NCI-H2196 treated with DMSO at 0.1 percent for 48 hours (cell line): Measurements from ENCODE around the gene SLC22A24.
"Not testable (repeated sequence)": the region's sequence is repeated elsewhere in the genome, so short reads cannot be mapped to it uniquely, and the experiment has no call there.

Experiments
- DNase-seq: peaks from one replicate; lab custom pipeline; 2025; ENCODE audit not compliant: unreplicated experiment; lab: John Stamatoyannopoulos, UW

Gene SLC22A24

GRCh38 chr11:63144121-63144520 lies at the start of gene SLC22A24:
Gene SLC22A24 (minus strand): TSS chr11:63144221. CDS start chr11:63143779, 442 bp downstream.
- no peak for DNase-seq

GRCh38 chr11:63180536-63180935 lies 36.5 kb upstream of the SLC22A24 start:
- no peak for DNase-seq

GRCh38 chr11:63179432-63180041 lies 35.5 kb upstream of the SLC22A24 start:
- DNase-seq, result no peak

- no peak for DNase-seq
These were observed 33.9 kb upstream of the SLC22A24 start for GRCh38 chr11:63177872-63178271.

- DNase-seq, result no peak
These were observed 21.8 kb upstream of the SLC22A24 start for GRCh38 chr11:63165706-63166310.

GRCh38 chr11:63155794-63156193 lies 11.8 kb upstream of the SLC22A24 start:
- no peak for DNase-seq

- DNase-seq, result no peak
These were observed 2.6 kb upstream of the SLC22A24 start for GRCh38 chr11:63146581-63146980.

- no peak for DNase-seq
These were observed 1.6 kb downstream of the SLC22A24 start for GRCh38 chr11:63142459-63142858.

- DNase-seq, result no peak
These were observed 10.8 kb downstream of the SLC22A24 start for GRCh38 chr11:63132985-63133775.

GRCh38 chr11:63099555-63099954 lies 44.5 kb downstream of the SLC22A24 start:
- no peak for DNase-seq

- no peak for DNase-seq
These were observed 63.3 kb downstream of the SLC22A24 start for GRCh38 chr11:63080682-63081081.

GRCh38 chr11:63046203-63046602 lies 97.8 kb downstream of the SLC22A24 start:
- not testable (repeated sequence) for DNase-seq

- DNase-seq, result no peak
These were observed 101.4 kb downstream of the SLC22A24 start for GRCh38 chr11:63042596-63042995.

GRCh38 chr11:63032457-63032856 lies 111.6 kb downstream of the SLC22A24 start:
- DNase-seq, result no peak
